Bronchial epithelial cell (primary cell): Measurements from ENCODE around the gene OR4F15. TPM values are rescaled to one million over a fixed set of nuclear protein-coding genes. Genes with fewer than 3 reads are reported as not detected.
"Not testable (repeated sequence)": the region's sequence is repeated elsewhere in the genome, so short reads cannot be mapped to it uniquely, and the experiment has no call there.

Source experiments
- DNase-seq: peaks from one replicate; pipeline ENCODE4 v3.0.0-alpha.2; 2010; ENCODE audit warnings: low read depth
- FAIRE-seq: peaks from 2 replicates; lab custom pipeline; 2011; peaks lifted over from hg19 to GRCh38; lab: Jason Lieb, UNC
- H3K27me3 ChIP-seq: 2 replicates; pipeline ENCODE4 v1.5.1; 2011; ENCODE audit warnings: low read length; ENCODE audit not compliant: control insufficient read depth, insufficient read depth
- H3K36me3 ChIP-seq: 2 replicates; pipeline ENCODE4 v1.5.1; 2011; ENCODE audit warnings: low read length; ENCODE audit not compliant: control insufficient read depth, insufficient read depth
- H3K4me3 ChIP-seq: 2 replicates; pipeline ENCODE4 v1.5.1; 2011; ENCODE audit warnings: mild to moderate bottlenecking, low read depth, low read length, control low read depth
- CTCF ChIP-seq: IDR thresholded peaks from 2 replicates; pipeline ENCODE4 v1.5.1; 2011; ENCODE audit warnings: mild to moderate bottlenecking, moderate library complexity, low read length, control low read depth, inconsistent platforms; ENCODE audit not compliant: insufficient read depth, severe bottlenecking
- total RNA-seq: library from RNA; depleted of rRNA; stranded (reverse); fragments of >200 nt; gene quantifications from 2 replicates; pipeline ENCODE4 v1.2.1, GENCODE V29; 2014

OR4F15 gene
- total RNA-seq, 1 donor from 2014 or later, result not detected

- H3K27me3 ChIP-seq, H3K36me3 ChIP-seq, FAIRE-seq, H3K4me3 ChIP-seq, DNase-seq: not testable (repeated sequence)
Measured at GRCh38 chr15:101793981-101794380, 18.0 kb upstream of the OR4F15 start.

GRCh38 chr15:101795455-101795854 is 16.5 kb upstream of the OR4F15 start:
- TF ChIP-seq CTCF, result no peak
- H3K36me3 ChIP-seq, result no peaks in the 10 kb centered on the region
- no peak for FAIRE-seq
- H3K27me3 ChIP-seq, result peaks cover 1% of the 10 kb centered on the region
- H3K4me3 ChIP-seq, result no peak overlapping the region
- DNase-seq, result peak; percentile 72

- DNase-seq (no peak), FAIRE-seq (no peak)
- peaks cover 1% of the 10 kb centered on the region for H3K27me3 ChIP-seq
- no peak overlapping the region for H3K4me3 ChIP-seq
- no peak for TF ChIP-seq CTCF
- no peaks in the 10 kb centered on the region for H3K36me3 ChIP-seq
Measured at GRCh38 chr15:101799665-101800064, 12.3 kb upstream of the OR4F15 start.

GRCh38 chr15:101801048-101801447 is 11.0 kb upstream of the OR4F15 start:
- no peak for TF ChIP-seq CTCF
- FAIRE-seq, result no peak
- Histone ChIP-seq H3K27me3 (peaks cover 1% of the 10 kb centered on the region), H3K4me3 (no peak overlapping the region), H3K36me3 (no peaks in the 10 kb centered on the region)
- DNase-seq, result no peak

- FAIRE-seq (no peak), DNase-seq (no peak)
- Histone ChIP-seq H3K4me3 (no peak within 1 kb of the TSS), H3K36me3 (no peaks in the 10 kb centered on the region), H3K27me3 (peaks cover 1% of the 10 kb centered on the region)
- no peak for TF ChIP-seq CTCF
Measured at GRCh38 chr15:101803209-101803608, 8.8 kb upstream of the OR4F15 start, which contains the start of gene OR4F6. OR4F6 (plus strand) TSS chr15:101803509; CDS start chr15:101805720, 2,211 bp downstream.

- DNase-seq (no peak), FAIRE-seq (no peak)
- Histone ChIP-seq H3K4me3 (no peak overlapping the region), H3K36me3 (no peaks in the 10 kb centered on the region), H3K27me3 (no peaks in the 10 kb centered on the region)
- TF ChIP-seq CTCF, result no peak
Measured at GRCh38 chr15:101803676-101804075, 8.3 kb upstream of the OR4F15 start.
